ENCODE measurements around the gene HOXA5.

The HOXA5 gene

DNA sequence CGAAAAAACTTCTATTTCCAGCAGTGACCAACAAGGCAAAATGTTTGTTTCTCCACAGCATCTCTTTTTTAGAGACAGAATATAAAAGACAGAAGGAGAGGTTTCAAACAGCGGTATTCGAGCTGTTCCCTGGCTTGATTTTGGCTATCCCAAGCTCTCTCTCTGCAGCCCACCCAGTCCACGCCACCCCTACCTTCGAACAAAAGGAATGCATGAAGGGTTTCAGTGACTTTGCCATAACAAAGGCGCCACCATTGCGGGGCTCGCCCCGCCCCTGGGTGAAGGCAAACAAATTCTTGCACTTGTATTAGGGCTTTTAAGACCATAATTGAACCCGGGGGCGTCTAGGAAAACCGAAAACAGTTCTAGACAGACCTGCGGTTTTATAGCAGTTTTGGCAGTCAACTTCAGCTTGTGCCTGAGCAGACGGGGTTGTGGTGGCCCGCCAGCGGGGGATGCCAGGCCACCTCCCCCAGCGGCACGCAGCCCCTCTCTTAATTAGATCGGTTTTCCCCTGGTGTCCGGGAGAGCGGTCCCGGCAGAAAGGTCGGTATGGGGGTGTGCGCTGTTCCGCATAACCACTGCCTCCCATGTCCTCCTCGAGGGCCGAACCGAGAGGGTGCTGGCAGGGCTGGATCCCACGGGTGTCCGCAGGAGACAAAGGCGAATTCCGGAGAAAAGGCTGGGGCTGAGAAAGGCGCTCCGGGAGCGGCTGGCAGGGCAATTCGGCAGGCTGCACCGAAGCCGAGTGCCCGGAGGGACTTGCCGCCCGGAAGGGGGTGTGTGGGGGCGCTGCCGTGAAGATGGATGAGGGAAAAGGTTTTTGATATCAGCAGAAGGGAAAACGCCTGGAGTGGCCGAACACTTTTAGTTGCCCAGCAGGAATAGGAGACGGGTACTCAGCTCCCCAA, 44.2 kb upstream of the HOXA5 start:
- Histone ChIP-seq H3K4me1 (ENCODE audit: control insufficient read depth, insufficient read depth, low read length, poor library complexity, severe bottlenecking) (peaks cover 59% of the 10 kb centered on the region), H3K36me3 (ENCODE audit: control insufficient read depth, insufficient read depth, low read length) (no peaks in the 10 kb centered on the region), H3K27me3 (replicated peaks; ENCODE audit: control insufficient read depth, insufficient read depth, low read length, poor library complexity, severe bottlenecking) (peaks cover 97% of the 10 kb centered on the region), H3K27ac (ENCODE audit: insufficient read depth, low read length, poor library complexity, severe bottlenecking) (no peak overlapping the region), H3K4me3 (ENCODE audit: insufficient read depth, low read depth, low read length, poor library complexity, severe bottlenecking) (peak overlapping the region; percentile 40), H3K9me3 (ENCODE audit: control insufficient read depth, low read length) (no peaks in the 10 kb centered on the region)
- no peak for DNase-seq

- Histone ChIP-seq H3K27me3 (replicated peaks; ENCODE audit: control insufficient read depth, insufficient read depth, low read length, poor library complexity, severe bottlenecking) (peaks cover 94% of the 10 kb centered on the region), H3K9me3 (ENCODE audit: control insufficient read depth, low read length) (no peaks in the 10 kb centered on the region)
These were observed 43.4 kb upstream of the HOXA5 start for GRCh38 chr7:27186668-27187474.

GRCh38 chr7:27185854-27186667, 42.6 kb upstream of the HOXA5 start:
- no peaks in the 10 kb centered on the region for H3K9me3 ChIP-seq (ENCODE audit: control insufficient read depth, low read length)
- H3K27ac ChIP-seq (ENCODE audit: insufficient read depth, low read length, poor library complexity, severe bottlenecking), result no peak overlapping the region
- H3K4me1 ChIP-seq (ENCODE audit: control insufficient read depth, insufficient read depth, low read length, poor library complexity, severe bottlenecking), result peaks cover 51% of the 10 kb centered on the region
- no peak for DNase-seq
- H3K4me3 ChIP-seq (ENCODE audit: insufficient read depth, low read depth, low read length, poor library complexity, severe bottlenecking), result no peak overlapping the region
- H3K36me3 ChIP-seq (ENCODE audit: control insufficient read depth, insufficient read depth, low read length), result no peaks in the 10 kb centered on the region
- H3K27me3 ChIP-seq (replicated peaks; ENCODE audit: control insufficient read depth, insufficient read depth, low read length, poor library complexity, severe bottlenecking), result peaks cover 87% of the 10 kb centered on the region

More at GRCh38 chr7:27186668-27187474, 43.4 kb upstream of the HOXA5 start:
- no peak overlapping the region for H3K4me3 ChIP-seq (ENCODE audit: insufficient read depth, low read depth, low read length, poor library complexity, severe bottlenecking)
- H3K4me1 ChIP-seq (ENCODE audit: control insufficient read depth, insufficient read depth, low read length, poor library complexity, severe bottlenecking), result peaks cover 53% of the 10 kb centered on the region
- DNase-seq, result no peak
- no peaks in the 10 kb centered on the region for H3K36me3 ChIP-seq (ENCODE audit: control insufficient read depth, insufficient read depth, low read length)
- no peak overlapping the region for H3K27ac ChIP-seq (ENCODE audit: insufficient read depth, low read length, poor library complexity, severe bottlenecking)

GRCh38 chr7:27185013-27185853, 41.8 kb upstream of the HOXA5 start, which contains the start of gene HOXA11:
Gene HOXA11, minus strand, starts transcription at chr7:27185232. Its CDS starts 88 bp downstream, at chr7:27185144.
- Histone ChIP-seq H3K27me3 (replicated peaks; ENCODE audit: control insufficient read depth, insufficient read depth, low read length, poor library complexity, severe bottlenecking) (peaks cover 86% of the 10 kb centered on the region), H3K4me3 (ENCODE audit: insufficient read depth, low read depth, low read length, poor library complexity, severe bottlenecking) (peak within 1 kb of the TSS; percentile 42), H3K36me3 (ENCODE audit: control insufficient read depth, insufficient read depth, low read length) (no peaks in the 10 kb centered on the region), H3K27ac (ENCODE audit: insufficient read depth, low read length, poor library complexity, severe bottlenecking) (no peak within 1 kb of the TSS), H3K9me3 (ENCODE audit: control insufficient read depth, low read length) (no peaks in the 10 kb centered on the region), H3K4me1 (ENCODE audit: control insufficient read depth, insufficient read depth, low read length, poor library complexity, severe bottlenecking) (peaks cover 51% of the 10 kb centered on the region)
- DNase-seq, result no peak

DNA sequence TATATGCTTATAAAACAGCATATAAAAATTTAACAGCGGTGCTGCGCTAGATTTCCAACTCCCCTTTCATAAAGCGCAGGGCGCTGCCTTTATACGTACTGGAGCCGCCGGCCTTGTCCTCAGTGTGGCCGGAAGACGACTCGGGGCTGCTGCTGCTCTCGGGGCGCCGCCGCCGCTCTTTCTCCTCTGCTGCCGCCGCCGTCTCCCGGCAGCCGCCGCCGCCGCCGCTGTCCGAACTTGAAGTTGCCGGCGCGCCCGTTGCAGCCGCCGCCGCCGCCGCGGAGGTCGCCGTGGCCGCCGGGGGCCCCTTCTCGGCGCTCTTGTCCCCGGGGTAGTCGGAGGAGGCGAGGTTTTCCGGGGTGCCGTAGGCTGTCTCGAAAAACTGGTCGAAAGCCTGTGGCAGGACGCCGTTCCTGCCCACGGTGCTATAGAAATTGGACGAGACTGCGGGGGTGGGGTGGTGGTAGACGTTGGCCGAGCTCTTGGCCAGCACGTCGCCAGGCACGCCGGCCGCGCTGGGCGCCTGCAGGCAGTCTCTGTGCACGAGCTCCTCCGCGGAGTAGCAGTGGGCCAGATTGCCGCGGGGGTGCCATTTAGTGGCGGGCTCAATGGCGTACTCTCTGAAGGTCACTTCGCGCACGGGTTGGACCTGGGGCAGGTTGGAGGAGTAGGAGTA, 41.0 kb upstream of the HOXA5 start:
- Histone ChIP-seq H3K27ac (ENCODE audit: insufficient read depth, low read length, poor library complexity, severe bottlenecking) (no peak overlapping the region), H3K36me3 (ENCODE audit: control insufficient read depth, insufficient read depth, low read length) (no peaks in the 10 kb centered on the region), H3K4me1 (ENCODE audit: control insufficient read depth, insufficient read depth, low read length, poor library complexity, severe bottlenecking) (peaks cover 57% of the 10 kb centered on the region), H3K27me3 (replicated peaks; ENCODE audit: control insufficient read depth, insufficient read depth, low read length, poor library complexity, severe bottlenecking) (peaks cover 86% of the 10 kb centered on the region), H3K9me3 (ENCODE audit: control insufficient read depth, low read length) (no peaks in the 10 kb centered on the region), H3K4me3 (ENCODE audit: insufficient read depth, low read depth, low read length, poor library complexity, severe bottlenecking) (peak overlapping the region; percentile 42)
- DNase-seq, result no peak

- no peak for DNase-seq
- Histone ChIP-seq H3K27me3 (replicated peaks; ENCODE audit: control insufficient read depth, insufficient read depth, low read length, poor library complexity, severe bottlenecking) (peaks cover 86% of the 10 kb centered on the region), H3K4me3 (ENCODE audit: insufficient read depth, low read depth, low read length, poor library complexity, severe bottlenecking) (no peak overlapping the region), H3K9me3 (ENCODE audit: control insufficient read depth, low read length) (no peaks in the 10 kb centered on the region), H3K27ac (ENCODE audit: insufficient read depth, low read length, poor library complexity, severe bottlenecking) (no peak overlapping the region), H3K36me3 (ENCODE audit: control insufficient read depth, insufficient read depth, low read length) (no peaks in the 10 kb centered on the region), H3K4me1 (ENCODE audit: control insufficient read depth, insufficient read depth, low read length, poor library complexity, severe bottlenecking) (peaks cover 51% of the 10 kb centered on the region)
These were observed 40.3 kb upstream of the HOXA5 start for GRCh38 chr7:27183682-27184336.

- Histone ChIP-seq H3K9me3 (ENCODE audit: control insufficient read depth, low read length) (no peaks in the 10 kb centered on the region), H3K27me3 (replicated peaks; ENCODE audit: control insufficient read depth, insufficient read depth, low read length, poor library complexity, severe bottlenecking) (peaks cover 80% of the 10 kb centered on the region), H3K36me3 (ENCODE audit: control insufficient read depth, insufficient read depth, low read length) (no peaks in the 10 kb centered on the region), H3K4me1 (ENCODE audit: control insufficient read depth, insufficient read depth, low read length, poor library complexity, severe bottlenecking) (peaks cover 43% of the 10 kb centered on the region), H3K27ac (ENCODE audit: insufficient read depth, low read length, poor library complexity, severe bottlenecking) (no peak overlapping the region), H3K4me3 (ENCODE audit: insufficient read depth, low read depth, low read length, poor library complexity, severe bottlenecking) (no peak overlapping the region)
- no peak for DNase-seq
These were observed 39.6 kb upstream of the HOXA5 start for GRCh38 chr7:27182861-27183681.

DNA sequence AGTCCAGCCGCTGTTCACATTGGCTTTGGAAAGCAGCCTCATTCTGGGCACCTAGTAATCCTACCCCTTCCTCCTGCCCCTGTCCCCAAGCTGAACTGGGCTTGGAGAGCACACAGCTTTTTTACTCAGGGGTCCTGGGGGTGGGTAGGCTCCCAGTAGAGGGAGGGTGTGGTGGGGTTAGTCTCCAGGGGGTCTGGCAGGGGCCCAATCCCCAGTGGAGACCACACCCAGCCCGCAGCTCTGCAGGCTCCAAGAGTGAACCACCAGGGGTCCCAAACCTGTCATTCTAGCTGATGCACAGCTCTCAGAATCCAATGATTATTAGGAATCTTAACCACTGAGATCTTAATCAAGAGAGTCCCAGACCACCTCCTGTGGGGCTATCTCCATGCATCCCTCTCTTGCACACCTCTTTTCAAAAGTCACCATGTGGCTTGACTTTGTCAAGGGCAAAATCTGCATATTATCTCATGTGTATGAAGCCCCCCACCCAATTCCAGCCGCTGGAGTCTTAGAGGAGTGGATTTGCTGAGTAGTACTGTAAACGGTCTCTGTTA, 38.9 kb upstream of the HOXA5 start:
- H3K4me3 ChIP-seq (ENCODE audit: insufficient read depth, low read depth, low read length, poor library complexity, severe bottlenecking), result no peak overlapping the region
- no peak for DNase-seq
- peaks cover 74% of the 10 kb centered on the region for H3K27me3 ChIP-seq (replicated peaks; ENCODE audit: control insufficient read depth, insufficient read depth, low read length, poor library complexity, severe bottlenecking)

More for the DNA sequence above, 38.9 kb upstream of the HOXA5 start:
- H3K36me3 ChIP-seq (ENCODE audit: control insufficient read depth, insufficient read depth, low read length), result no peaks in the 10 kb centered on the region
- H3K4me1 ChIP-seq (ENCODE audit: control insufficient read depth, insufficient read depth, low read length, poor library complexity, severe bottlenecking), result peaks cover 37% of the 10 kb centered on the region
- H3K27ac ChIP-seq (ENCODE audit: insufficient read depth, low read length, poor library complexity, severe bottlenecking), result no peak overlapping the region
- H3K9me3 ChIP-seq (ENCODE audit: control insufficient read depth, low read length), result no peaks in the 10 kb centered on the region
